Neural progenitor cell (in vitro differentiated cells): ENCODE results near the gene GSTA1. TPM values are rescaled to one million over a fixed set of nuclear protein-coding genes. Genes with fewer than 3 reads are reported as not detected.
"Not testable (repeated sequence)": the region's sequence is repeated elsewhere in the genome, so short reads cannot be mapped to it uniquely, and the experiment has no call there.

Experiments used
- DNase-seq: peaks from one replicate; pipeline ENCODE4 v3.0.0-alpha.2; 2016; ENCODE audit warnings: low spot score
- H2AFZ ChIP-seq: fragments of 200-600 bp; sonication (generic); replicated peaks from 2 replicates; pipeline ENCODE4 v1.6.1; 2016; ENCODE audit warnings: antibody characterized with exemption
- H3F3A ChIP-seq: fragments of 200-600 bp; sonication (generic); 2 replicates; pipeline ENCODE4 v1.6.1; 2016; ENCODE audit warnings: antibody characterized with exemption, low read depth
- H3K27ac ChIP-seq: fragments of 200-600 bp; sonication (generic); 2 replicates; pipeline ENCODE4 v1.5.1; 2016; ENCODE audit warnings: mild to moderate bottlenecking
- H3K27me3 ChIP-seq: fragments of 200-600 bp; sonication (generic); 2 replicates; pipeline ENCODE4 v1.6.1; 2016; ENCODE audit warnings: mild to moderate bottlenecking, moderate library complexity
- H3K36me3 ChIP-seq: fragments of 200-600 bp; sonication (generic); 2 replicates; pipeline ENCODE4 v1.5.1; 2016
- H3K4me1 ChIP-seq: fragments of 200-600 bp; sonication (generic); 2 replicates; pipeline ENCODE4 v1.6.1; 2016; ENCODE audit warnings: mixed run types
- H3K4me2 ChIP-seq: fragments of 200-600 bp; sonication (generic); 2 replicates; pipeline ENCODE4 v1.6.1; 2016
- H3K4me3 ChIP-seq: fragments of 200-600 bp; sonication (generic); 2 replicates; pipeline ENCODE4 v1.5.1; 2016
- H3K79me2 ChIP-seq: fragments of 200-600 bp; sonication (generic); 2 replicates; pipeline ENCODE4 v1.6.1; 2016; ENCODE audit warnings: low read depth
- H3K9ac ChIP-seq: fragments of 200-600 bp; sonication (generic); 2 replicates; pipeline ENCODE4 v1.6.1; 2016
- H3K9me3 ChIP-seq: fragments of 200-600 bp; sonication (generic); 2 replicates; pipeline ENCODE4 v1.5.1; 2016; ENCODE audit warnings: low read depth
- H4K20me1 ChIP-seq: fragments of 200-600 bp; sonication (generic); 2 replicates; pipeline ENCODE4 v1.6.1; 2016; ENCODE audit warnings: low read depth
- H3K27ac Mint-ChIP-seq: 3 replicates; pipeline ENCODE4 v1.8.0; 2021; ENCODE audit warnings: mixed read lengths
- H3K27me3 Mint-ChIP-seq: 2 replicates; pipeline ENCODE4 v1.8.0; 2022; ENCODE audit warnings: low read depth, mild to moderate bottlenecking, inconsistent platforms, moderate library complexity, mixed read lengths; ENCODE audit not compliant: insufficient read depth
- H3K36me3 Mint-ChIP-seq: 3 replicates; pipeline ENCODE4 v1.8.0; 2021; ENCODE audit warnings: mixed read lengths
- H3K4me1 Mint-ChIP-seq: 3 replicates; pipeline ENCODE4 v1.8.0; 2021; ENCODE audit warnings: mixed read lengths
- H3K4me3 Mint-ChIP-seq: 3 replicates; pipeline ENCODE4 v1.8.0; 2021; ENCODE audit warnings: mild to moderate bottlenecking, moderate library complexity, mixed read lengths
- H3K9me3 Mint-ChIP-seq: 3 replicates; pipeline ENCODE4 v1.8.0; 2020; ENCODE audit warnings: mixed read lengths
- CTCF ChIP-seq: fragments of 200-600 bp; sonication (generic); IDR thresholded peaks from 2 replicates; pipeline ENCODE4 v1.5.1; 2017; ENCODE audit warnings: antibody characterized with exemption, mild to moderate bottlenecking
- EZH2phosphoT487 ChIP-seq: fragments of 200-600 bp; sonication (generic); IDR thresholded peaks from 2 replicates; pipeline ENCODE4 v1.6.1; 2017; ENCODE audit warnings: antibody characterized with exemption
- total RNA-seq: library from RNA; depleted of rRNA; stranded (reverse); fragments of >200 nt; gene quantifications from 2 replicates; pipeline ENCODE4 v1.2.3, GENCODE V29; 2015; ENCODE audit warnings: low replicate concordance

Gene GSTA1
- total RNA-seq, 1 donor from 2014 or later: not detected

GRCh38 chr6:52767658-52768057 lies 36.0 kb downstream of the GSTA1 start:
- not testable (repeated sequence) for H3K9me3 ChIP-seq, H3K27me3 Mint-ChIP-seq, H3K4me1 ChIP-seq, H3K27ac ChIP-seq, H3K27ac Mint-ChIP-seq, H3K4me1 Mint-ChIP-seq, H3K27me3 ChIP-seq, H2AFZ ChIP-seq, H3K79me2 ChIP-seq, H4K20me1 ChIP-seq, H3K4me2 ChIP-seq, H3K4me3 Mint-ChIP-seq, H3K4me3 ChIP-seq, H3F3A ChIP-seq, DNase-seq, H3K36me3 Mint-ChIP-seq, H3K36me3 ChIP-seq, H3K9ac ChIP-seq, H3K9me3 Mint-ChIP-seq

GRCh38 chr6:52763322-52763916 lies 40.2 kb downstream of the GSTA1 start, which contains the start of gene GSTA2:
Gene GSTA2 (minus strand): TSS chr6:52763475. CDS start chr6:52757947, 5,528 bp downstream.
- not testable (repeated sequence) for H3K9me3 ChIP-seq, H3K4me1 Mint-ChIP-seq, DNase-seq, H4K20me1 ChIP-seq, H3K79me2 ChIP-seq, H3K36me3 ChIP-seq, H3F3A ChIP-seq, H3K9ac ChIP-seq, H3K4me3 ChIP-seq, H3K27ac ChIP-seq, H3K4me1 ChIP-seq, H3K4me3 Mint-ChIP-seq, H3K9me3 Mint-ChIP-seq, H3K27ac Mint-ChIP-seq, H3K36me3 Mint-ChIP-seq, H2AFZ ChIP-seq, H3K27me3 ChIP-seq, H3K4me2 ChIP-seq, H3K27me3 Mint-ChIP-seq
- peak; percentile 10 for TF ChIP-seq CTCF

- DNase-seq, H2AFZ ChIP-seq, H3K4me2 ChIP-seq, H3K27ac ChIP-seq, H3K4me3 ChIP-seq, H3K4me1 ChIP-seq, H3K4me1 Mint-ChIP-seq, H3K27me3 Mint-ChIP-seq, H4K20me1 ChIP-seq, H3K9ac ChIP-seq, H3F3A ChIP-seq, H3K36me3 Mint-ChIP-seq, H3K4me3 Mint-ChIP-seq, H3K36me3 ChIP-seq, H3K9me3 ChIP-seq, H3K79me2 ChIP-seq, H3K27ac Mint-ChIP-seq, H3K27me3 ChIP-seq, H3K9me3 Mint-ChIP-seq: not testable (repeated sequence)
Measured at GRCh38 chr6:52761673-52762491, 41.7 kb downstream of the GSTA1 start.

- Mint-ChIP-seq H3K4me3 (no peak overlapping the region), H3K4me1 (peaks cover 3% of the 10 kb centered on the region), H3K36me3 (no peaks in the 10 kb centered on the region), H3K27me3 (no peaks in the 10 kb centered on the region), H3K27ac (no peak overlapping the region), H3K9me3 (peaks cover 5% of the 10 kb centered on the region)
- TF ChIP-seq CTCF (no peak), EZH2phosphoT487 (no peak)
- no peak overlapping the region for H3K4me2 ChIP-seq
- H3K79me2 ChIP-seq: no peaks in the 10 kb centered on the region
- no peaks in the 10 kb centered on the region for H3K4me1 ChIP-seq
- H4K20me1 ChIP-seq: no peaks in the 10 kb centered on the region
- no peak overlapping the region for H2AFZ ChIP-seq
- no peak overlapping the region for H3K9ac ChIP-seq
- H3F3A ChIP-seq: no peaks in the 10 kb centered on the region
- no peak overlapping the region for H3K27ac ChIP-seq
- H3K9me3 ChIP-seq: no peaks in the 10 kb centered on the region
- H3K27me3 ChIP-seq: no peaks in the 10 kb centered on the region
- no peak overlapping the region for H3K4me3 ChIP-seq
- no peak for DNase-seq
- H3K36me3 ChIP-seq: no peaks in the 10 kb centered on the region
Measured at GRCh38 chr6:52760105-52760765, 43.4 kb downstream of the GSTA1 start.
